ENCODE measurements around the gene PTPRK.
A peak's percentile ranks its signal among the peaks of the same experiment; 100 is the strongest.
"Not testable (repeated sequence)": the region's sequence is repeated elsewhere in the genome, so short reads cannot be mapped to it uniquely, and the experiment has no call there.

Gene PTPRK

GRCh38 chr6:128491100-128491581, 29.3 kb downstream of the PTPRK start:
- TF ChIP-seq CTCF (conservative IDR thresholded peaks at IDR 0.05), result no peak
- H3K27ac ChIP-seq, result peak overlapping the region; percentile 95

DNA sequence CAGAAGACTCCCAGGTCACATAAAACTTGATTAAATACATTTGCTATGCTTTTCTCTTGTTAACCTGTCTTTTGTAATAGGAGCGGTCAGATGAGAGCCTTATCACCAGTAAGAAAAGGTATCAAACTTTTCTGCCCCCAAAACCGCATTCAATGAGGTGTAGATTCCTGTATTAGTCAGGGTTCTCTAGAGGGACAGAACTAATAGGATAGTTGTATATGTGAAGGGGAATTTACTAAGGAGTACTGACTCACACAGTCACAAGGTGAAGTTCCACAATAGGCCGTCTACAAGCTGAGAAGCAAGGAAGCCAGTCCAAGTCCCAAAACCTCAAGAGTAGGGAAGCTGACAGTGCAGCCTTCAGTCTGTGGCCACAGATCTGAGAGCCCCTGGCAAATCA, 32.7 kb downstream of the PTPRK start:
- no peak overlapping the region; the same call in 1 of the 2 replicates for H3K27ac ChIP-seq

GRCh38 chr6:128487055-128487454, 33.3 kb downstream of the PTPRK start:
- peak; percentile 51 for TF ChIP-seq CTCF (conservative IDR thresholded peaks at IDR 0.05)

More for the DNA sequence above, 32.7 kb downstream of the PTPRK start:
- no peak for TF ChIP-seq CTCF (conservative IDR thresholded peaks at IDR 0.05)

GRCh38 chr6:128486580-128486979, 33.8 kb downstream of the PTPRK start:
- not testable (repeated sequence) for H3K27ac ChIP-seq

More at GRCh38 chr6:128487055-128487454, 33.3 kb downstream of the PTPRK start:
- no peak overlapping the region for H3K27ac ChIP-seq

- no peak for TF ChIP-seq CTCF (conservative IDR thresholded peaks at IDR 0.05)
- H3K27ac ChIP-seq, result peak overlapping the region; percentile 60
Measured at GRCh38 chr6:128483472-128484135, 36.8 kb downstream of the PTPRK start.

- H3K27ac ChIP-seq, result peak overlapping the region; percentile 60; the same call in 1 of the 2 replicates
- TF ChIP-seq CTCF (conservative IDR thresholded peaks at IDR 0.05), result no peak
Measured at GRCh38 chr6:128482642-128483041, 37.8 kb downstream of the PTPRK start.

- no peak for TF ChIP-seq CTCF (conservative IDR thresholded peaks at IDR 0.05)
- no peak overlapping the region for H3K27ac ChIP-seq
Measured at GRCh38 chr6:128479991-128480390, 40.4 kb downstream of the PTPRK start.

DNA sequence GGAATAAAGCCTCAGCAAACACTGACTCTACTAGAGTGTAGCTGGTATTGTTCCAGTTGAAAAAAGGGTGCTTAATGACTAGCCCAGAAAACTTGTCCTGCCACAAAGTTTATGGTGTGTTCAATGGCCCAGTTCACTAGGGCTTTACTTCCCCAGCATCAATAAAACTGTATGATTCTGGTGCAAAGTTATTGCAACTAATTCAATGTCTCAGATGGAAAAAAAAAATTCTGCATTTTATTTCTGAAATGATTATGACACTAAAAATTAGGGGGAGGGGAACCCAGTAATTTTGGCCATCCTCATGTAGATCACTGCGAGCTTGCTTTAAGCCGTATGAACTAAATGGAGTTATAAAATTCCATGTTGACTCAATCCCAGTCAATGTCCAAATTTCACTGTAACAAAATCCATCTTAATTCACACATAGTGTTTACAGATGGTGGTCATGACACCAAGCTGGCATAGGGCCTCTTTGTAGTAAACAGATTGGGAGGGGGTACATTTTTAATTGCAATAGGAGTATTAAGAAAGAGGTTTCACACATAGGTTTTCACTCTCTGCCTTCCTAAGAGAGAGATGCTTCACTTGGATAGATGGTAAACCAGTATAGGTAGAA, 41.2 kb downstream of the PTPRK start:
- no peak overlapping the region for H3K27ac ChIP-seq
- no peak for TF ChIP-seq CTCF (conservative IDR thresholded peaks at IDR 0.05)

Measured in VCaP (cell line).